Activated CD4-positive, alpha-beta memory T cell treated with anti-CD3 and anti-CD28 coated beads for 36 hours (primary cell): ENCODE results near the gene NKX1-2. TPM values are rescaled to one million over a fixed set of nuclear protein-coding genes. Genes with fewer than 3 reads are reported as not detected.

Source experiments
- CTCF ChIA-PET: fragments of 350-600 bp; sonication (Branson Sonifier 250); formaldehyde crosslinking; loops from one replicate; lab custom pipeline; 2021; ENCODE audit warnings: antibody characterized with exemption, inconsistent platforms; lab: Charles Lee
- POLR2A ChIA-PET: fragments of 350-600 bp; sonication (Branson Sonifier 250); formaldehyde crosslinking; loops from one replicate; lab custom pipeline; 2021; ENCODE audit warnings: antibody characterized with exemption; lab: Charles Lee
- DNase-seq: peaks from one replicate; pipeline ENCODE4 v3.0.0-alpha.2; 2020
- H3K27ac Mint-ChIP-seq: one replicate; pipeline ENCODE4 v1.8.0; 2021; ENCODE audit warnings: mixed read lengths
- H3K27me3 Mint-ChIP-seq: one replicate; pipeline ENCODE4 v1.8.0; 2021; ENCODE audit warnings: mixed read lengths
- H3K36me3 Mint-ChIP-seq: one replicate; pipeline ENCODE4 v1.8.0; 2021; ENCODE audit warnings: mixed read lengths
- H3K4me1 Mint-ChIP-seq: one replicate; pipeline ENCODE4 v1.8.0; 2021; ENCODE audit warnings: low read depth, mixed read lengths
- H3K4me3 Mint-ChIP-seq: one replicate; pipeline ENCODE4 v1.8.0; 2021; ENCODE audit warnings: mild to moderate bottlenecking, mixed read lengths
- H3K9me3 Mint-ChIP-seq: one replicate; pipeline ENCODE4 v1.8.0; 2021; ENCODE audit warnings: mixed read lengths
- intact Hi-C: fragments of 100-400 bp; cut with micrococcal nuclease; formaldehyde crosslinking; loops from one replicate; pipeline ENCODE4 v1.15.1; 2023
- total RNA-seq, 2 experiments: library from RNA; stranded (reverse); gene quantifications; one replicate each; pipeline ENCODE4 v1.2.3, GENCODE V29; 2021

The NKX1-2 gene
- total RNA-seq, 2 experiments from 2014 or later, result not detected

DNA sequence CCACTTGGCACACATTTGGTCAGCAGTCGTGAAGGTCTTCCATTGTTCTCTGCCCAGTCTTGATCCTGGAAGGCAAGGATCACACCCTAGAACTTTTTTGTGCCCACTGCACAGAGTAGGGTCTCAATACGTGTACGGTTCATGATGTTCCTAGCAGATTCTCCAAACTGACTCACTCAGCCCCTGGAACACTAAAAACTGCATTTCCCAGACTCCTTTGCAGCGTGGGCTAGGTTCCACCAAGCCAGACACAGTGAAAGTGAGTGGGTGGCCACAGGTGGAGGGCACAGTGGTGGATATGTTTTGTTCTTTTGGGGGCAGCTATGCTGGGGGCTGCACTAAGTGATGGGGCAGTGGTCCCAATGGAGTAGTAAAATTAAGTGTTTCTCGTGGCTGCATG, 10.3 kb upstream of the NKX1-2 start:
- H3K9me3 Mint-ChIP-seq, result no peaks in the 10 kb centered on the region
- ChIA-PET POLR2A (interaction anchor here (0.6 to 2.2 kb wide), 2 partner anchors 12 to 44 kb away, joined by 6 to 7 read pairs; no protein-coding TSS in a partner anchor), CTCF (interaction anchor here (0.7 to 1.4 kb wide), 2 partner anchors 11 to 367 kb away, joined by 4 read pairs; partner anchors contain the start of gene NKX1-2)
- no peak for DNase-seq
- no peak overlapping the region for H3K27ac Mint-ChIP-seq
- peaks cover 10% of the 10 kb centered on the region for H3K27me3 Mint-ChIP-seq
- H3K4me3 Mint-ChIP-seq, result no peak overlapping the region
- intact Hi-C loops, result loop anchor here (2.0 to 10.0 kb wide), 5 partner anchors 235 to 1308 kb away; partner anchors contain the start of genes ABRAXAS2, BUB3 and FAM53B
- H3K4me1 Mint-ChIP-seq, result peaks cover 12% of the 10 kb centered on the region
- no peaks in the 10 kb centered on the region for H3K36me3 Mint-ChIP-seq

DNA sequence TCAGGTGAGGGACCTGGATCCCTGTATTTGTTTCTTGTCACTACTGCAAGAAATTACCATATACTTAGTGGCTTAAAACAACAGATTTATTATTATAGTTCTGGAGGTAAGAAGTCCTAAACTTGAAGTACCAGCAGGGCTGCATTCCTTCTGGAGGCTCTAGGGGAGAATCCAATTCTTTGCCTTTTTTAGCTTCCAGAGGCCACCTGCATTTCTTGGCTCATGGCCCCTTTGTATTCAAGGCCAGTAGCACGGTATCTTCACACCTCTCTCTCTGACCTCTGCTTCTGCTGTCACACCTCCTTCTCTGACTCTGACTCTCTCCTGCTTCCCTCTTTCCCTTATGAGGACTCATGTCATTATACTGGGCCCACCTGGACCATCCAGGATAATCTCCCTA, 9.6 kb upstream of the NKX1-2 start:
- POLR2A ChIA-PET, result no interaction called here
- Mint-ChIP-seq H3K27ac (no peak overlapping the region), H3K36me3 (no peaks in the 10 kb centered on the region), H3K4me3 (no peak overlapping the region), H3K4me1 (peaks cover 4% of the 10 kb centered on the region), H3K9me3 (no peaks in the 10 kb centered on the region), H3K27me3 (peaks cover 17% of the 10 kb centered on the region)
- CTCF ChIA-PET, result interaction anchor here (1.3 kb wide), 1 partner anchor 10 kb away, joined by 4 read pairs; the partner anchor contains the start of gene NKX1-2
- intact Hi-C loops, result no loop called here
- DNase-seq, result no peak

DNA sequence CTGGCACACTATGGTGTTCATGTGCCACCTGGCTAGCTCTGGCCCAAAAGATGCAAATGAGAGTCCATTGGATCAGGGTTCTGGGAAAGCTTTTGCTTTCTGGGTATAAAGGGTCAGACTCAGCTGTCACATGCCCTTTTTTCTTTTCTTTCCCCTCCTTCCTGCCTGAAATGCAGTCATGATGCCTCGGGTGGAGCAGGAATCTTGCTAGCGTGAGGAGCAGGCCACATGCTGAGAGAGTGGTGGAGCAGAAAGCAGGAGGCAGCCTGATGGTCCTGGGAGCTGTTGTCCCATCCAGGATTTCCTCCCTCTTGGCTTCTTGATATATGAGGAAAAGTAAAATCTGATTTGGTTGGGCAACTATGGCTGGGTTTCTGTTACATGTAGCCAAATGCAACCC, 9.1 kb upstream of the NKX1-2 start:
- intact Hi-C loops, result no loop called here
- ChIA-PET POLR2A (no interaction called here), CTCF (interaction anchor here (1.3 kb wide), 1 partner anchor 9 kb away, joined by 4 read pairs; the partner anchor contains the start of gene NKX1-2)
- Mint-ChIP-seq H3K4me1 (peaks cover 2% of the 10 kb centered on the region), H3K9me3 (no peaks in the 10 kb centered on the region), H3K36me3 (no peaks in the 10 kb centered on the region), H3K27ac (no peak overlapping the region), H3K27me3 (peaks cover 20% of the 10 kb centered on the region), H3K4me3 (no peak overlapping the region)
- no peak for DNase-seq

DNA sequence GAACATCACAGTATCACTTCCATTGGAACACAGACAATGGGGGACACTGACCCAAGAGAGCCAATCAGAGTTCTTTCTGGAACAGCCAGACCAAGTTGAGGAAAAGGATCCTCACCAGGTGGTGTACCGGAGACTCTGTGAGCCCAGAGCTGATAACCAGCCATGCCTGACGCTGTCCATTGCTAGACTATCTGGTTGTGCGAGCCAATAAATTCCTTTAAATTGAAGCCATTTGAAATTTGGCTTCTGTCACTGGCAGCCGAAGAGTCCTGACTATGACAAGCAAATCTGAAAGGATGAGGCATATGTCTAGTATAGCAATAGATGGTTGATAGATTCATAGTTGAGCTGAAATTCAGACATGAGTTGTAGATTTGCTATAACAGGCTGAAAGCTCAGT, 8.6 kb upstream of the NKX1-2 start:
- Mint-ChIP-seq H3K4me1 (peaks cover 2% of the 10 kb centered on the region), H3K27me3 (peaks cover 24% of the 10 kb centered on the region), H3K27ac (no peak overlapping the region), H3K9me3 (no peaks in the 10 kb centered on the region), H3K4me3 (no peak overlapping the region), H3K36me3 (no peaks in the 10 kb centered on the region)
- ChIA-PET POLR2A (no interaction called here), CTCF (interaction anchor here (1.3 kb wide), 1 partner anchor 9 kb away, joined by 4 read pairs; the partner anchor contains the start of gene NKX1-2)
- DNase-seq, result no peak
- intact Hi-C loops, result no loop called here

DNA sequence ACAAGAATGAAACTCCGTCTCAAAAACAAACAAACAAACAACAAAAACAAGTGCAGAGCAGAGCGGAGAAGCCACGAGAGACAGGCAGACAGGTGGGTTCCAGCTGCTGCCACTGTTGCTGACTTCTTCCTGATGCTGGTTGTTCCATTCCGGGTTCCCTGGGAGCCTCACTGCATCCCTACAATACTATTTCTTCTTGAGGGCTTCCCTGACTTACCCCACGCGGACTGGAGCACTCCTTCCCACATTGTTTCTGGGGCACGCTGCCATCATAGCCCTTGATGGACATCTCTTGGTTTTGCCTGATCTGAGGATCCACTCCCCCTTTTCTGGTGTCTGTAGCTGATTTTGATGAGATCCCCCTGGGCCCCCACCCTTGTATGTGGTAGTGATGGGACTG, 5.6 kb upstream of the NKX1-2 start:
- H3K4me1 Mint-ChIP-seq, result peaks cover 5% of the 10 kb centered on the region
- H3K27me3 Mint-ChIP-seq, result peaks cover 48% of the 10 kb centered on the region
- POLR2A ChIA-PET, result no interaction called here
- CTCF ChIA-PET, result interaction anchor here (0.8 kb wide), 1 partner anchor 11 kb away, joined by 4 read pairs; no protein-coding TSS in a partner anchor
- no peaks in the 10 kb centered on the region for H3K9me3 Mint-ChIP-seq
- DNase-seq, result no peak
- no peaks in the 10 kb centered on the region for H3K36me3 Mint-ChIP-seq
- no peak overlapping the region for H3K27ac Mint-ChIP-seq
- intact Hi-C loops, result no loop called here
- H3K4me3 Mint-ChIP-seq, result no peak overlapping the region

DNA sequence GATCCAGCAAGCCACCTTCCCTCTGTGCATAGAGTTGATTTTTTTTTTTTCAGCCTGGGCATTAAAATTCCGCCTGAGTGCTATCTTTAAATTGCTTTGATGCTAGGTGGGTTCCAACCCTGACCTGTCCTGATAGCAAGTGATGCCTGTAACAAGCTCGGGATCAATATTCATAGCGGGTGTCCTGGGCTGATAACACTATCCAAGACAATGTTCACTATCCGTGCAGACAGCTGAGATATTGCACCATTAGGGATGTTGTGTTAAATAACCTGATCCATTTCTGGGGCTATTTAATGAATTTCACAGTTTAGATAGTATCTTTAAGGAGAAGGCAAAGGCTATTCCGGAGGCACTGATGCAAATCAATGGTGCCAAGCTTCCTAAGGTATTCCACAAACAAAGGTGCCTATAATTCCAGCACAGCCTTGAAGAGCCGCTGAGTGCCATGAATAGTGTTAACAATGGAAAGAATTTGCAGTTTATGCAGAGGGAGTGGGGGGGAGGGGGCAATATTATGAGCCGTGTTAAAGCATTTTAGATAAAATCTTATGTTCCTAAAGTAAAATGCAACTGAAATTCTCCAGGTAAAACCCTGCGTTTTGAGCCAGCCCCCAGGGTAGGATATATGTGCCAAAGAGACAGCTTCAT, 4.2 kb upstream of the NKX1-2 start:
- POLR2A ChIA-PET, result no interaction called here
- Mint-ChIP-seq H3K4me3 (no peak overlapping the region), H3K9me3 (no peaks in the 10 kb centered on the region), H3K36me3 (no peaks in the 10 kb centered on the region), H3K27ac (no peak overlapping the region), H3K4me1 (peaks cover 11% of the 10 kb centered on the region), H3K27me3 (peaks cover 56% of the 10 kb centered on the region)
- DNase-seq, result no peak
- CTCF ChIA-PET, result no interaction called here
- intact Hi-C loops, result no loop called here

DNA sequence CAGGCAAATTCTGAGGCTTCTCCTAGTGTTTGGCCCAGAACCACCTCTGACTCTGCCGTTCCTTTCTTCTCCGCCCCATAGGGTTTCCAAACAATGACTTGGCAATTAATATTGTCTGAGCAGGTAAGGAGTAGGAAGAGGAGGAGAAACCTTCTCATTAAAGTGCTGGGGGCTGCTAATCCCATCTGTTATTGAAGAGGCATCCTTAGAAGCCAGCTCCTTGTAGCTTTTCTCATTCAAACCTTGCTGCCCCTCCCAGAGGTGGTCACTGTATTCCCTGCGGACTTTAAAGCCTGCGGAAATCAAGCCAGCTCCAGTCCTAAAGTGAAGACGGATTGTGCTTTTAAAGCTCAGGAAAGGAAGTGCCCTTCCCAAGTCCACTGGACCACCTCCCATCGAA, 1.4 kb upstream of the NKX1-2 start:
- H3K4me3 Mint-ChIP-seq, result no peak overlapping the region

DNA sequence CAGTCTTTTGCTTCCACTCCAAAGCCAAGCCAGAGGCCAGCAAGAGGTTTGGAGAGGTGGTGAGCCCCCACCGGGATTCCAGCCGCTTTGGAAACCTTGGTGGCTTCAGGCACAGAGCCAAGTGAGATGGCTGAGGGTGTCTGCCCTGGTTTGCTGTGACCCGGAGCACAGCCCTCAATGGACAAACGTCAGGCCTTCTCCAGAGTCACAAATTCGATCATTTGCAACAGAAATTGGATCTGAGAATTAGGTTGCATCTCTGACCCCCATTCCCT, 885 bp upstream of the NKX1-2 start:
- Mint-ChIP-seq H3K9me3 (no peaks in the 10 kb centered on the region), H3K36me3 (no peaks in the 10 kb centered on the region), H3K4me3 (no peak overlapping the region), H3K4me1 (peaks cover 24% of the 10 kb centered on the region), H3K27ac (no peak overlapping the region), H3K27me3 (peaks cover 77% of the 10 kb centered on the region)
- ChIA-PET POLR2A (no interaction called here), CTCF (no interaction called here)
- DNase-seq, result no peak
- intact Hi-C loops, result no loop called here

More for the DNA sequence above, 1.4 kb upstream of the NKX1-2 start:
- no peak for DNase-seq
- H3K9me3 Mint-ChIP-seq, result no peaks in the 10 kb centered on the region
- H3K4me1 Mint-ChIP-seq, result peaks cover 24% of the 10 kb centered on the region
- ChIA-PET CTCF (no interaction called here), POLR2A (no interaction called here)
- no peak overlapping the region for H3K27ac Mint-ChIP-seq
- H3K36me3 Mint-ChIP-seq, result no peaks in the 10 kb centered on the region
- intact Hi-C loops, result no loop called here
- peaks cover 76% of the 10 kb centered on the region for H3K27me3 Mint-ChIP-seq

DNA sequence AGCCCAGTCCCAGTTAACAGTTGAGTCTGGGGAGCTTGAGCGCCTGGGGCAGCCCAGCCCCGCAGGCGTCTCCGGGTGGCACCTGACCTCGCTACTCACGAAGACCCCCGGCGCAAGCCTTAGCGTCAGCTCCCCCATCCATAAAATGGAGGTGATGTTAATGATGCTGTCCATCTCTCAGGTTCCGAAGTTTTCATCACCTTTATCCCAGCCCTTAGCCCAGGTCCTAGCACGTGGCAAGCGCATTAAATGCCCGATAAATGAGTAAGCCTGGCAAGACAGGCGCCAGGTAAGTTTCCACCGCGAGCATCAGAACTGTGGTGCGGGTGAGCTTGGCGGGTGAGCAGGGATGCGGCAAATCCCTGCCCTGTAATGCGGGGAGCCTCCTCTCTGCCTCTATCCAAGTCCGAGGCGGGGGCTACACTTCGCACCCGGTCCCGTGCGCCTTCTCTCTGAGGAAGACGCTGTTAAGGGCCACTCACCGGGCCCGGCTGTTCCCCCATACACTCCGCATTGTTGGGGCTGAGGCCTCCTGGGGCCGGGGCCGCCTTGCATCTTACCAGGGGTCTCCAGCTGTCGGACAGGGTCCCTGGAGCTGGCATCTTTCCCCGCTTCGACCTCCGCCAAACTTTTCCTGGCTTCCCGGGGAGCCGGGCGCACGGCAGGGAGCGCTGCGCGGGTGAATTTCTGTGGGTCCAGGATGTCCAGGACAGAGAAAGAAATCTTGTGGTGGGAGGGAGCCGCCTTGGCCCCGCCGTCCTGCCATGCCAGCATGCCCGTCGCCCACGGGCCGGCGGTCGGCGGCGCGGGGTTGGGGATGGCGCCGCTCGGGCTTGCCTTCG, 444 bp downstream of the NKX1-2 start:
- ChIA-PET CTCF (interaction anchor here (1.5 to 1.6 kb wide), 2 partner anchors 9 to 11 kb away, joined by 4 read pairs; no protein-coding TSS in a partner anchor), POLR2A (no interaction called here)
- Mint-ChIP-seq H3K27ac (no peak overlapping the region), H3K27me3 (peaks cover 75% of the 10 kb centered on the region), H3K4me3 (peak overlapping the region; percentile 20), H3K36me3 (no peaks in the 10 kb centered on the region), H3K9me3 (no peaks in the 10 kb centered on the region), H3K4me1 (peaks cover 24% of the 10 kb centered on the region)
- intact Hi-C loops, result loop anchor here (10.0 kb wide), 1 partner anchor 1315 kb away; the partner anchor contains the start of gene HMX3
- DNase-seq, result no peak

DNA sequence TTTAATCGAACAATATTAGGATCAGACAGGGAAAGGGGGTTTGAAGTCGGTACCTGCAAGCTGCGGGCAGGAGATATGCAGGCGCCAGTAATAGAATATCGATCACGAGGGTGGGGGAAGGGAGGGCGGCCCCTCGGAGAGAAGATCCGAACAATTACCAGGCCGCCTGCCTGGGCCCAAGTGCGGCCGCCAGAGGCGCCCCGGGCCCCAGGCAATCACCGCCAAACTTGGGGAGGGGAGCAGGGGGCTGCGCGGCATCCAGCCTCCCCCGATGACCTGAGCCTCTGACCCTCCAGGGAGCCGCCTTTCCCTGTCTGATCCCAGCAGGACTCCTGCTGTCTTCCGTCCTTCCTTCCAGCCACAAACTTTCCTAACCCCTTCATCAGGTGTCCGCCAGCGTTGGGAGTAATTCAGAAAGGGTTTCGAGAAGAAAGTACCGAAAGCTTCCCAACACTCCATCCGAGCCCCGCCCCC, 1.1 kb downstream of the NKX1-2 start:
- ChIA-PET CTCF (interaction anchor here (1.5 to 1.6 kb wide), 2 partner anchors 10 to 12 kb away, joined by 4 read pairs; no protein-coding TSS in a partner anchor), POLR2A (no interaction called here)
- no peak overlapping the region for H3K4me3 Mint-ChIP-seq
- H3K4me1 Mint-ChIP-seq, result peaks cover 24% of the 10 kb centered on the region
- no peak overlapping the region for H3K27ac Mint-ChIP-seq
- no peaks in the 10 kb centered on the region for H3K36me3 Mint-ChIP-seq
- intact Hi-C loops, result loop anchor here (10.0 kb wide), 1 partner anchor 1314 kb away; the partner anchor contains the start of gene HMX3
- no peak for DNase-seq
- no peaks in the 10 kb centered on the region for H3K9me3 Mint-ChIP-seq
- H3K27me3 Mint-ChIP-seq, result peaks cover 70% of the 10 kb centered on the region

DNA sequence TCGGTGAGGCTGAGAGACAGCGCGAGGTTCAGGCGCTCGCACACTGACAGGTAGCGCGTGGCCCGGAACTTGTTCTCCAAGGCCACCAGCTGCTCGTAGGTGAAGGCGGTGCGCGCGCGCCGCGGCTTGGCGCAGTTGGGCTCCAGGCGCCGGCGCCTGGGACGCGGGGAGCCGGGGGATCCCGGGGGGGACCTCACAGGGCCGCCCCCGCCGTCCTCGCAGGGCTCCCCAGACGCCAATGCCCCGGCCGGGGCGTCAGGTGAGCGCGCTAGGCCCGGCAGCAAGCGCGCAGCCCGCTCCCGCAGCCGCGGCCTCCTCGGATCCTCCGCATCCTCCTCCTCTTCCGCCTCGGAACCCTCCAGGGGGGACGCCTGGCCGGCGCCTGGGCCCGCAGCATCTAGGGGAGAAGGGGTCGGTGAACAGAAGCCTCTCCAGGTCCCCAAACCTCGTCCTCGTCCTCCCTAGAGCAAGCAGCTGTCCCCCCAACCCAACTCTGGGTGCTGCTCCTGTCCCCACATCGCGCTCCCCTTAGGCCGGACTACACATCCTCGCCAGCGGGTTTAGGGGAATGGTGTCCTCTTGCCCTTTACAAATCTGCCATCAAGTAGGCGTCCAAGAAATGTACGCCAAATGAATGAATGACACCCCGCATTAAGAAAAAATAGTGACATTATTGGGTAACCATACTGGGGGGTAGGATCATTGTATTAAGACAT, 1.9 kb downstream of the NKX1-2 start:
- no peak for DNase-seq

More for the DNA sequence above, 1.9 kb downstream of the NKX1-2 start:
- H3K4me1 Mint-ChIP-seq, result peaks cover 24% of the 10 kb centered on the region
- H3K36me3 Mint-ChIP-seq, result no peaks in the 10 kb centered on the region
- POLR2A ChIA-PET, result no interaction called here
- peaks cover 66% of the 10 kb centered on the region for H3K27me3 Mint-ChIP-seq
- CTCF ChIA-PET, result no interaction called here
- H3K4me3 Mint-ChIP-seq, result peak overlapping the region; percentile 12
- no peaks in the 10 kb centered on the region for H3K9me3 Mint-ChIP-seq
- H3K27ac Mint-ChIP-seq, result no peak overlapping the region
- intact Hi-C loops, result loop anchor here (10.0 kb wide), 1 partner anchor 1313 kb away; the partner anchor contains the start of gene HMX3
